Measurements from ENCODE around the gene CFAP43. TPM values are rescaled to one million over a fixed set of nuclear protein-coding genes. Genes with fewer than 3 reads are reported as not detected.

Gene CFAP43
- total RNA-seq, 1 experiment from 2014 or later: 6.0 TPM

DNA sequence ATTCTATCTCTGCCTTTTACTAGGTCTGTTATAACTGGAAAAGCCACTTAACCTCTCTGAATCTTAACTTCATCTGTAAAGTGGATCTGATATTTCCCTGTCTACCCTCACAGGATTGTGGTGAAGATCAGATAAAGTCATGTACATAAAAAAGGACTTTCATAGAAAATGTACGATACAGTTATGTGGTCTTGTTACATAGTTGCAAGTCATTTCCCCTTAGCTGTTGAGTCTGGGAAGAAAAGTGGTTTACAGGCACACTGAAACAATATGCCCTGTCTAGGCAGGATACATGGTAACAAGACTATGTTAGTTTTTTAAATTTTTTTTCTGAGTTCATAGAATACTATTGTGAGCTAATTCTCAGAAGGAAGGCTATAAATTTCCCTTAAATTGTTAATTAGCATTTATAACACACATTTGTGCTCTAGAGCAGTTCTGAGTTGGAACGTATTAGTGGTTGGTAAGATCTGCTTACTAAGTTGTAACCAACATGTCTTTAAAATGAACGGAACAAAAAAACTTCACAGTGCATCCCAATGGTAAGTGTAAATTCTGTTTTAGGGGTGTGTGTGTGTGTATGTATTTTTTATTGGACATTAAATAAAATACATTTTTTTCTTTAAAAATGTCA is 15.5 kb upstream of the CFAP43 start:
- DNase-seq: no peak
- no TSS peak for BruUV-seq (replicated peaks)
- Histone ChIP-seq H3F3A (ENCODE audit: insufficient read depth, low read depth) (0 out of 2 replicates have a peak, but pooled peaks cover 2% of the 10 kb centered on the region), H3K27ac (no peak overlapping the region), H3K4me3 (no peak overlapping the region), H3K4me1 (replicated peaks; ENCODE audit: insufficient read depth) (no peaks in the 10 kb centered on the region), H3K27me3 (ENCODE audit: insufficient read depth, low read depth) (no peaks in the 10 kb centered on the region), H2AFZ (no peak overlapping the region), H3K79me2 (ENCODE audit: low read depth) (no peaks in the 10 kb centered on the region), H3K9me2 (ENCODE audit: insufficient read depth) (no peaks in the 10 kb centered on the region), H3K9me3 (ENCODE audit: insufficient read depth, low read depth) (no peaks in the 10 kb centered on the region), H3K36me3 (ENCODE audit: low read depth) (no peaks in the 10 kb centered on the region), H3K4me2 (no peak overlapping the region), H4K20me1 (ENCODE audit: insufficient read depth) (no peaks in the 10 kb centered on the region)
- TF ChIP-seq CTCF (conservative IDR thresholded peaks at IDR 0.05) (no peak), EZH2 (IDR thresholded peaks at IDR 0.05; ENCODE audit: low read depth) (no peak)
- ChIA-PET CTCF (interaction anchor here (1.0 kb wide), 1 partner anchor 19 kb away, joined by 7 read pairs; no protein-coding TSS in a partner anchor), POLR2A (ENCODE audit: unreplicated experiment) (no interaction called here)
- intact Hi-C loops (cut with micrococcal nuclease; ENCODE audit: unreplicated experiment): no loop called here

DNA sequence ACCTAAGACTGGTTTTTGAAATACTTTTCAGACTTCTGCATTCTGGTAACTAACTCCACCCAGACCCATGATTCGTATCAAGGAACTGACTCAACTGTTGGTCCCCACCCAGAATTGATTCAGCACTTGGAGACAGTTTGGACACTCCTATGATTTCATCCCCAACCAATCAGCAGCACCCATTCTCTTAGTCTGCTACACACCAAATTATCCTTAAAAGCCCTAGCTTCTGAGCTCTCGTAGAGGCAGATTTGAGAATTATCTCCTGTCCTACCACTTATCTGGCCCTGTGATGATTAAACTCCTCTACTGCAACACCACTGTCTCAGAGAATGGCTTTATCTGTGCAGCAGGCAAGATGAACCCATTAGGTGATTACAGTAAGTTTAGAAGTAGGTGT is 14.8 kb upstream of the CFAP43 start:
- H3K9me3 ChIP-seq (ENCODE audit: insufficient read depth, low read depth): no peaks in the 10 kb centered on the region
- no peaks in the 10 kb centered on the region for H3K36me3 ChIP-seq (ENCODE audit: low read depth)
- no peak overlapping the region for H3K4me2 ChIP-seq
- ChIA-PET CTCF (no interaction called here), POLR2A (ENCODE audit: unreplicated experiment) (no interaction called here)
- H3F3A ChIP-seq (ENCODE audit: insufficient read depth, low read depth): 0 out of 2 replicates have a peak, but pooled peaks cover 2% of the 10 kb centered on the region
- no peaks in the 10 kb centered on the region for H4K20me1 ChIP-seq (ENCODE audit: insufficient read depth)
- H3K27ac ChIP-seq: no peak overlapping the region
- no peaks in the 10 kb centered on the region for H3K27me3 ChIP-seq (ENCODE audit: insufficient read depth, low read depth)
- no peaks in the 10 kb centered on the region for H3K4me1 ChIP-seq (replicated peaks; ENCODE audit: insufficient read depth)
- no peak overlapping the region for H3K4me3 ChIP-seq
- no peak overlapping the region for H2AFZ ChIP-seq
- intact Hi-C loops (cut with micrococcal nuclease; ENCODE audit: unreplicated experiment): no loop called here
- no peaks in the 10 kb centered on the region for H3K79me2 ChIP-seq (ENCODE audit: low read depth)
- no peak for DNase-seq
- BruUV-seq (replicated peaks): no TSS peak
- TF ChIP-seq CTCF (conservative IDR thresholded peaks at IDR 0.05) (no peak), EZH2 (IDR thresholded peaks at IDR 0.05; ENCODE audit: low read depth) (no peak)
- no peaks in the 10 kb centered on the region for H3K9me2 ChIP-seq (ENCODE audit: insufficient read depth)

GRCh38 chr10:104245066-104245632 is 13.0 kb upstream of the CFAP43 start:
- H3K36me3 ChIP-seq (ENCODE audit: low read depth): no peaks in the 10 kb centered on the region
- TF ChIP-seq EZH2 (IDR thresholded peaks at IDR 0.05; ENCODE audit: low read depth): no peak
- TF ChIP-seq CTCF (conservative IDR thresholded peaks at IDR 0.05): no peak
- no peak for DNase-seq
- 0 out of 2 replicates have a peak, but pooled peaks cover 2% of the 10 kb centered on the region for H3F3A ChIP-seq (ENCODE audit: insufficient read depth, low read depth)
- no peaks in the 10 kb centered on the region for H3K79me2 ChIP-seq (ENCODE audit: low read depth)
- H3K9me3 ChIP-seq (ENCODE audit: insufficient read depth, low read depth): no peaks in the 10 kb centered on the region
- CTCF ChIA-PET: no interaction called here
- no peaks in the 10 kb centered on the region for H3K27me3 ChIP-seq (ENCODE audit: insufficient read depth, low read depth)
- H4K20me1 ChIP-seq (ENCODE audit: insufficient read depth): no peaks in the 10 kb centered on the region
- H3K4me2 ChIP-seq: no peak overlapping the region
- intact Hi-C loops (cut with micrococcal nuclease; ENCODE audit: unreplicated experiment): no loop called here
- no peak overlapping the region for H3K27ac ChIP-seq
- H3K9me2 ChIP-seq (ENCODE audit: insufficient read depth): no peaks in the 10 kb centered on the region
- POLR2A ChIA-PET (ENCODE audit: unreplicated experiment): no interaction called here
- BruUV-seq (replicated peaks): no TSS peak
- no peaks in the 10 kb centered on the region for H3K4me1 ChIP-seq (replicated peaks; ENCODE audit: insufficient read depth)
- H2AFZ ChIP-seq: no peak overlapping the region
- no peak overlapping the region for H3K4me3 ChIP-seq
